Mesothelial cell of epicardium (in vitro differentiated cells): ENCODE results near the gene EXD3. TPM values are rescaled to one million over a fixed set of nuclear protein-coding genes. Genes with fewer than 3 reads are reported as not detected.
A peak's percentile ranks its signal among the peaks of the same experiment; 100 is the strongest.

Source experiments
- DNase-seq, 2 experiments: peaks; one replicate each; pipeline ENCODE4 v3.0.0; 2021; ENCODE audit warnings: low spot score in 2 of 2; ENCODE audit not compliant: unreplicated experiment in 2 of 2
- H3K27ac Mint-ChIP-seq: 2 replicates; pipeline ENCODE4 v1.8.0; 2021; ENCODE audit warnings: mixed read lengths
- H3K27me3 Mint-ChIP-seq: 2 replicates; pipeline ENCODE4 v1.8.0; 2021; ENCODE audit warnings: low read depth, mixed read lengths
- H3K36me3 Mint-ChIP-seq: 2 replicates; pipeline ENCODE4 v1.8.0; 2021; ENCODE audit warnings: mixed read lengths
- H3K4me1 Mint-ChIP-seq: 2 replicates; pipeline ENCODE4 v1.8.0; 2021; ENCODE audit warnings: mixed read lengths
- H3K4me3 Mint-ChIP-seq: 2 replicates; pipeline ENCODE4 v1.8.0; 2021; ENCODE audit warnings: mild to moderate bottlenecking, moderate library complexity, mixed read lengths
- H3K9me3 Mint-ChIP-seq: 2 replicates; pipeline ENCODE4 v1.8.0; 2021; ENCODE audit warnings: mixed read lengths
- CTCF ChIP-seq: fragments of 200-600 bp; sonication (generic); IDR thresholded peaks from one replicate; pipeline ENCODE4 v1.5.0; 2021; ENCODE audit warnings: antibody characterized with exemption; ENCODE audit not compliant: unreplicated experiment
- total RNA-seq: library from RNA; stranded (reverse); gene quantifications from 3 replicates; pipeline ENCODE4 v1.2.1, GENCODE V29; 2021

Gene EXD3
- total RNA-seq, 1 donor from 2014 or later, result 38.2 TPM

- H3K9me3 Mint-ChIP-seq, result no peaks in the 10 kb centered on the region
- DNase-seq, result peak in 1 of 2 experiments; percentile 23
- no peak for TF ChIP-seq CTCF
- no peak overlapping the region for H3K4me3 Mint-ChIP-seq
- no peak overlapping the region for H3K27ac Mint-ChIP-seq
- H3K36me3 Mint-ChIP-seq, result no peaks in the 10 kb centered on the region
- H3K4me1 Mint-ChIP-seq, result no peaks in the 10 kb centered on the region
- no peaks in the 10 kb centered on the region for H3K27me3 Mint-ChIP-seq
Measured at GRCh38 chr9:137434498-137435380, 11.8 kb upstream of the EXD3 start.

- Mint-ChIP-seq H3K36me3 (no peaks in the 10 kb centered on the region), H3K4me1 (no peaks in the 10 kb centered on the region), H3K27me3 (no peaks in the 10 kb centered on the region), H3K4me3 (no peak overlapping the region), H3K27ac (no peak overlapping the region), H3K9me3 (no peaks in the 10 kb centered on the region)
- TF ChIP-seq CTCF, result no peak
- no peak for DNase-seq
Measured at GRCh38 chr9:137433916-137434431, 11.0 kb upstream of the EXD3 start.

- TF ChIP-seq CTCF, result no peak
- H3K36me3 Mint-ChIP-seq, result no peaks in the 10 kb centered on the region
- H3K27me3 Mint-ChIP-seq, result no peaks in the 10 kb centered on the region
- H3K27ac Mint-ChIP-seq, result no peak overlapping the region
- H3K4me1 Mint-ChIP-seq, result no peaks in the 10 kb centered on the region
- peak in 1 of 2 experiments; percentile 18 for DNase-seq
- no peak overlapping the region for H3K4me3 Mint-ChIP-seq
- no peaks in the 10 kb centered on the region for H3K9me3 Mint-ChIP-seq
Measured at GRCh38 chr9:137433349-137433915, 10.5 kb upstream of the EXD3 start.

- peak in 1 of 2 experiments; percentile 13 for DNase-seq
- no peak for TF ChIP-seq CTCF
- H3K9me3 Mint-ChIP-seq, result no peaks in the 10 kb centered on the region
- no peaks in the 10 kb centered on the region for H3K27me3 Mint-ChIP-seq
- H3K27ac Mint-ChIP-seq, result no peak overlapping the region
- H3K4me1 Mint-ChIP-seq, result no peaks in the 10 kb centered on the region
- H3K4me3 Mint-ChIP-seq, result no peak overlapping the region
- H3K36me3 Mint-ChIP-seq, result no peaks in the 10 kb centered on the region
Measured at GRCh38 chr9:137432687-137433348, 9.9 kb upstream of the EXD3 start.

- DNase-seq, result peak in 1 of 2 experiments; percentile 18
- no peak overlapping the region for H3K4me3 Mint-ChIP-seq
- H3K9me3 Mint-ChIP-seq, result no peaks in the 10 kb centered on the region
- no peak overlapping the region for H3K27ac Mint-ChIP-seq
- H3K27me3 Mint-ChIP-seq, result no peaks in the 10 kb centered on the region
- no peaks in the 10 kb centered on the region for H3K4me1 Mint-ChIP-seq
- no peaks in the 10 kb centered on the region for H3K36me3 Mint-ChIP-seq
- no peak for TF ChIP-seq CTCF
Measured at GRCh38 chr9:137431416-137431931, 8.5 kb upstream of the EXD3 start.
